ENCODE data around the gene SSB.
"Not testable (repeated sequence)": the region's sequence is repeated elsewhere in the genome, so short reads cannot be mapped to it uniquely, and the experiment has no call there.

SSB gene

DNA sequence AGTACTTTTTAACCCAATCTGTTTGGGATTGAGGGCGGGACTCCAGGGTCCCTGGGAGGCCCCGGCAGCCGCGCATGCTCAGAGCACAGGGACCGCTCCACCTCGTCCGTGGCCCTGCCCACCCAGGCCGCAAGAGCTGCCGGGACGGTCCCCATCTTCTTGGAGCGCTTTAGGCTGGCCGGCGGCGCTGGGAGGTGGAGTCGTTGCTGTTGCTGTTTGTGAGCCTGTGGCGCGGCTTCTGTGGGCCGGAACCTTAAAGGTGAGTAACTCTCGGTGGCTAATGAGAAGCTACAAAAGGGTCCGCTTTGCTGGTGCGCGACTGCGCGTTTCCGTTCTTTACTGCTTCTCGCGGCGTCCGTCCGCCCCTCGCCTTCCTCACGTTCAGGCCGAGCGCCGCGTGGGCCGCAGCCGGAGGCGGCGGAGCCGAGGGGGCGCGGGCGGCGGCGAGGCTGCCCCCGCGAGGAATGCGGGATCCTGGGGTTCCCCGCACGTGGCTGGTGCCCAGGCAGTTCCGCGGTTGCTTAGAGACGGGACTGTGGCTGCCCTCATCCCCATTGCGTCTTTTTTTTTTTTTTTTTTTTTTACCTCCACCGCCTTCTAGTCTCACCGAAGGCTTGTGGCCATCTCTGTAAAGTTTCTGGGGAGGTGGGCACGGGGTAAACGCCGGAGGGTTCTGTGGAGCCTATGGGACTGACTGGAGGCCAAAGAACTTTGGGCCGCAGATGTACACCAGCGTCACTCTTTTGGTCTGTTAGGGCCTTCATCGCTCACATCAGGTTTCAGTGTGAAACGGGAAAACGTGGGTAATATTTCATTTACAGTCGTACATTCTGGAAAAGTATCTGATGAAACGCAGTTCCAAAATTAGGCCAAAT, at the start of gene SSB:
SSB (plus strand) TSS at position 154 of the 875 bp plus-strand sequence. CDS start 2,090 bp downstream, outside the sequence.
- peak; percentile 98 for DNase-seq

DNA sequence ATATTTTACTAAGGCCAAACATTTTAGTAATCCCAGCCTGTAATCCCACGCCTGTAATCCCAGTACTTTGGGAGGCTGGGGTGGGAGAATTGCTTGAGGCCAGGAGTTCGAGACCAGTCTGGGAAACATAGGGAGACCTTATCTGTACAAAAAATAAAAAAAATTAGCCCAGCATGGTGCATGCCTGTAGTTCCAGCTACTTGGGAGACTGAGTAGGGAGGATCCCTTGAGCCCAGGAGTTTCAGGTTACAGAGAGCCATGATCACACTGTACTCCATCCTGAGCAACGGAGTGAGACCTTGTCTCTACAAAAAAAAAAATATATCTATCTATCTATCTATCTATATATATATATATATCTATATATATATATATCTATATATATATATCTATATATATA, 45.9 kb upstream of the SSB start:
- DNase-seq: no peak

DNA sequence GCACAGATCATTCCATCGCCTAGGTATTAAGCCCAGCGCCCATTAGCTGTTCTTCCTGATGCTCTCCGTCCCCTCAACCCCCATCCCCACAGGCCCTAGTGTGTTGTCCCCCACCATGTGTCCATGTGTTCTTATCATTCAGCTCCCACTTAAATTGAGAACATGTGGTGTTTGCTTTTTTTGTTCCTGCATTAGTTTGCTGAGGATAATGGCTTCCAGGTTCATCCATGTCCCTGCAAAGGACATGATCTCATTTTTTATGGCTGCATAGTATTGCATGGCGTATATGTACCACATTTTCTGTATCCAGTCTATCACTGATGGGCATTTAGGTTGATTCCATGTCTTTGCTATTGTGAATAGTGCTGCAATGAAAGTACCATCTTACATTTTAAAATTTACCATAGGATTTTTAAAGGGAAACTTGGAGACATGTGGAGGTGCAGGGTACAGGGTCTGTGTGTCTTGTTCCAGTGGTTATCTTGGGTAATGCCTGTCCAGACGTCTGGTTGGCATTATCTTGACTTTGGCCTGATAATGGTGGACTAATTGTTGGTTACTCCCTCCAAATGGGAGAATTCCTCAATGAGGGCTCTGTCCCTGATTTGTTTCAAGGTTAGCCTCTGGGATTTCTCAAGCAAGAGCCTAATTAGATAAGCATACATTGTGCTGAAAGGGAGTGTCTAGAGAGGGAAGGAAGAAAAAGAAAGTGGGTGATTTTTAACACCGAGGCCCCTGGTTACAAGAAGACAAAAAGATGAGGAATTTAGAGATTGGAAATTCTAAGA, 43.4 kb upstream of the SSB start:
- no peak for DNase-seq

DNA sequence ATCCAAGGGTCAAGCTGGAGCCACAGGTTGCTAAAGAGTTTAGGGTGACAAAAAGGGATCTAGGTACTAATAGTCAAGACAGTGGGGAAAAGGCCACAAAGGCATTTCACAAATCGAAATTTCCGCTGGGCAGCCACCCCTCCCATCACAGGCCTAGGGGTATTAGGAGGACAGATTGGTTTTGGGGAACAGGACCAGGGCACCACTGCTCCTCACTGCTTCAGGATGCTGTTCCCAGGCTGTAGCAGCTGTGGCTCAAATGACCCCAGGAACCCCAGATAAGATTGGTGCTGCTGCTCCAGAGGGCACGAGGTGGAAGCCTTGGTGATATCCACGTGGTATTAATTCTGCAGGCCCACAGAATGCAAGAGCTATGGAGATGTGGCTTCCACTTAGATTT, 42.3 kb upstream of the SSB start:
- DNase-seq: no peak

DNA sequence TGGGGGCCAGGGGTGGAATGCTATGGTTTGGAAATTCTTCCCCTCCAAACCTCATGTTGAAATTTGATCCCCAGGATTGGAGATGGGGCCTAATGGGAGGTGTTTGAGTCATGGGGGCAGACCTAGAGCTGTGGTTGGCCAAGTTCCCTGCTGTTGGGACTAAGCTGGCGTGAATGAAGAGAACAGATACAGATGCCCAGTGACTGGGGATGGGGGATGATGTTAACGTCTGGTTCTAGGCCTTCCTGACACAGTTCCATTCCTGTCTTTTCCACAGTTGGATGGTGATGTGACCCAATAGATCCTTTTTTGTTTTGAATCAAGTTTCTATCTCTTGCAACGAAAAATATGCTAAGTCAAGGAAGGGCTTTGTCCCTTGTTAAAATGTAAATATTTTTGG, 41.3 kb upstream of the SSB start:
- DNase-seq: no peak

DNA sequence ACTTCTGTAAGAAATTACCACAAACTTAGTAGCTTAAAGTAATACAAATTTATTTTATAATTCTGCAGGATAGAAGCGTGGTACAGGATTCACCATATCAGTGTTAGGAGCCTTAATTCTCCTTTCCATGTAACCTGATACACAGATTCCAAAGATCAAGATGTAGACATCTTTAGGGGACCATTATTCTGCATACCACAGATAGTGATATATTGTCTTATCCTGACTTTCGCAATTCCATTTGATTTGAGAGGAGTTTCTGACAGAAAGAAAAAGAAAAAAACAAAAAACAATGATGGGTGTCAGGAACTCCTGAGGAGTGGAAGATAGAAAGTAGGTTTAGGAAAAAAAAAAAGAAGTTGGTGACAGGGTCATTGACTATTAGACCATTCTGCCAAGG, 40.9 kb upstream of the SSB start:
- DNase-seq: no peak

DNA sequence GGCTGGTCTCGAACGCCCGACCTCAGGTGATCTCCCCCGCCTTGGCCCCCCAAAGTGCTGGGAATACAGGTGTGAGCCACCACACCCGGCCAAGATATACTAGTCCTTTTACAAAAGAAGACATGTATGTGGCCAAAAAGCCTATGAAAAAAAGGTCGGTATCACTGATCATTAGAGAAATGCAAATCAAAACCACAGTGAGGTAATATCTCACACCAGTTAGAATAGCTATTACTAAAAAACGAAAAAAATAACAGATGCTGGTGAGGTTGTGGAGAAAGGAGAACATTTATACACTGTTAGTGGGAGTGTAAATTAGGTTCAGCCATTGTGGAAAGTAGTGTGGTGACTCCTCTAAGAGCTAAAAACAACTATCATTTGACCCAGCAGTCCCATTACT, 38.7 kb upstream of the SSB start:
- DNase-seq: no peak

DNA sequence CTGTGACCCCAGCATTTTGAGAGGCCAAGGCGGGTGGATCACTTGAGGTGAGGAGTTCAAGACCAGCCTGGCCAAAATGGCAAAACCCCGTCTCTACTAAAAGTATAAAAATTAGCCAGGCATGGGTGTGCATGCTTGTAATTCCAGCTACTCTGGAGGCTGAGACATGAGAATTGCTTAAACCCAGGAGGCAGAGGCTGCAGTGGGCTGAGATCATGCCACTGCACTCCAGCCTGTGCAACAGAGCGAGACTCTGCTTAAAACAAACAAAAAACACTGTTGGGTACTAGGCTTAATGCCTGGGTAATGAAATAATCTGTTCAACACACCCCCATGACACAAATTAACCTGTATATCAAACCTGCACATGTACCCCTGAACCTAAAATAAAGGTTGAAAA, 37.9 kb upstream of the SSB start:
- DNase-seq: not testable (repeated sequence)

DNA sequence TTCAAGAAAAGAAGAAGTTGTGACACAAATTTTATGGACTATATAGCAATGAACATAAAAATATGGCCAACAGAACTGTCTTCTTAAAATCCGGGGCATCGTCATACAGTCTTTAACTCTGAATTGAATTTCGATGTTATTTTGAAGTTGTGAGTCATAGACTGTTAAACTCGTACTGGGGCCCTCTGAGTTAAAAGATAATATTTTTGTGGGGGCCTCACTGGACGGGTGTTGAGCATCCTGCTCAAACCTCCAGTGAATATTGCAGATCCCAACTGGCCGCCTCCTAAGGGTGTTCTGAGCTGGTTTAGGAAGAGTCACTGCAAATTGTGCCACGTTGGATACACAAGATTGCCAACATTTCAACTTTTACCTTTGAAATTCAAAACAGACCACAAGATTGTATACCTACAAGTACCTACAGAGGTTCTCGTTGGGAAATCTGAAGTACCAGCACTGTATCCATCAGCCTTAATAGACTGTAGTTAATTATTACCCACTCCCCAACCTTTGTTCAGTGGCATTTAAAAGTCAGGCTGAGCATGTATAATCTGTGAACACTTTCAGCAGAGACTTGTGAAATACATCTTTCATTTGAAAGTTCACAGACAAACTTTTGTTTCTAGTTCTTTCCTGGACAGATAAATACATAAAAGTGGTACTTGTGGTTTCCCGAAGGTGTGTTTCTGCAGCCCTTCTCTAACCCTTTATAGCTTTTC, 37.3 kb upstream of the SSB start:
- DNase-seq: no peak

DNA sequence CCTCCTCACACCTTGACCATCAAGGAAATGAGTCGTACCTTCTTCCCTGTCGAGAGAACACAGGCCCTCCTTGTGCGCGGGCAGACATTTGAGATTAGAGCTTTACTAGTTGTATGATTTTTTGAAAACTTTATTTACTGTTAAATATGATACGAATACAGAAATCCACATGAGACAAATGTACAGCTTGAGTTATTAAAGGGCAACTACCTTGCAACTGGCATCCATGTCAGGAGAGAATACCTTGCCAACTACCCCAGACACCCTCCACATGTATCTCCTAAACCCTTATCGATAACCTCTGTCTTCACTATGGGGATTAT, 36.7 kb upstream of the SSB start:
- DNase-seq: peak; percentile 32

DNA sequence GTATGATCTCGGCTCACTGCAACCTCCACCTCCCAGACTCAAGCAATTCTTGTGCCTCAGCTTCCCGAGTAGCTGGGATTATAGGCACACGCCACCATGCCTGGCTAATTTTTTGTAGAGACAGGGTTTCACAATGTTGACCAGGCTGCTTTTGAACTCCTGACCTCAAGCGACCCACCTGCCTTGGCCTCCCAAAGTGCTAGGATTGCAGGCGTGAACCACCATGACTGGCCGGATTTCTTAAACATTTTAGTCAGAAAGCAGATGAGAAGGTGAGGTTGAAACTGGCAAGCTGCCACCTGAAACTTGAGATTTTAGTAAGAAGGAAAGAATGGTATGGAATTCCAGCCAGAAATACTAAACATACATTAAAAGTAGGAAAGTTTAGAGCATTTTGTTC, 33.1 kb upstream of the SSB start:
- DNase-seq: no peak

DNA sequence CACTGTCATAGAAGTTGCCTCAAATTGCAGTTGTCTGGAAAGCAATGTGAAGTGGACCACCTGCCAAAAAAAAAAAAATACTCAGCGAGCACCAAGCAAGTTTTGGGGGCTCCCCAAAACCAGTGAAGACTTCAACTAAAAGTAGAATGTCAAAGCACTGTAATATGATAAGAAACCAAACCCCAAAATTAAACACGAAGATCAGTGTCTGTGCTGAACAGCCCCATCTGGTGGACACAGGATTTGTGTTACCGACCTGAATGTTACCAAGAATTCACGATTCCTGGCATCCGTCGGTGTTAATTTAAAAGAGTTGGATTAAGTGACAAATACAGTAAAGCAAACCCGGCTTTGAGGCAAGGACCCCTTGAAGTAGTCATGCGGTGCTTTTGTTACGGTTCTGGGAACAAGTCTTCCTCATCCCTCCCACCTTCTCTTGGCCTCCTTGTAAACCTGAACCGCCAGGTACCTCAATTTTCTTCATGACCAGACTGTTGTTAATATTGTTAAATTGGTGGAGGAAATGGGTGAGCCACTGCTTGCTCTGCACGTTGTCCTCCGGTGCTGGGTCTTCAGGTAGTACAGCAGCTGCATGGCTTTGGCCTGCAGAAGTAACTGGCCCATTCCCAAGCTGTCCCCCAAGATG, 31.3 kb upstream of the SSB start:
- peak; percentile 64 for DNase-seq

DNA sequence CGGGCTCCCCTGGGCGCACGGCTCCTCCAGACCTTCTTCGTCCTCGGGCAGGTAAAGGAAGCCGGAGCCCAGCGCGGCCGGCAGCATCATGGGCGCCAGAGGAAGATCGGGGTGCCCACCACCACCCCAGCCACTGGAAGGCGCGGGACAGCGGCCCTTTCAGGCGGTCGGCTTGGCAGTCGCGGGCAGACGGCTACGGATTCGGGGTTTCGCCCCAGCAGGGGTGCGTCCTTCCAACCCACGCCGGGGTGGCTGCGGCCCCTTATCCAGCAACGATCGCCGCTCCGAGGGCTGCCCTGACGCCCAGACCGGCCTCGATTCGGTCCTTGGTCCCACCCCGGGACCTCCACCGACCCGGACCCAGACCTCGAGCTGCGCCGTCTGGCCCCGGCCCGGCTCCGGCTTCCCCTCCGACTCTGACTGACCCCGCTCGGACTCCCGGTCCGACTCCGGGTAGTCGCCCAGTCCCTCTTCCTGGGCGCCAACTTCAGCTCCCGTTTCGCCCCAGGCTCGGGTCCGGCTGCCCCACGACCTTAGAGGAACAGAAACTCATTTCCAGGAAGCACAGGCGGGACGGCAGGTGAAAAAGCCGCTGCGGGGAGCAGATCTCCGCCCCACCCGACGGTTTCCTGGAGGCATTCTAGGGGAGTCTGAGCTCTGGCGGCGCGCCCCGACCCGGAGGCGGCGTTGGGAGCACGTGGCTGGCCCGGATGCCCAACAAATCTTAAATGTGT, 30.2 kb upstream of the SSB start:
- peak; percentile 30 for DNase-seq

DNA sequence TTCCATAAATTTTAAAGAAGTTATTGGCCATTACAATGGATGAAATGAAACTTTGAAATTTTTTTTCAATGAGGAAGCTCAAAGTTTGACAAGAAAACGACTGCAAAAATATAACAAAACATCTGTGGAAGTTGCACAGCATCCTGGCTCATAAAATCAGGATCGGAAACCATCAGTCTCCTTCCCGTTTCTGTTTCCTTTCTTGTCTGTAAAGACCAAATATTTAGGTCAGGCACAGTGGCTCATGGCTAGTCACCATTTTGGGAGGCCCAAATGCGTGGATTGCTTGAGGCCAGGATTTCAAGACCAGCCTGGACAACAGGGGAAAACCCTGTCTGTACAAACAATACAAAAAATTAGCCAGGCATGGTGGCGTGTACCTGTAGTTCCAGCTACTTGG, 27.6 kb upstream of the SSB start:
- no peak for DNase-seq

DNA sequence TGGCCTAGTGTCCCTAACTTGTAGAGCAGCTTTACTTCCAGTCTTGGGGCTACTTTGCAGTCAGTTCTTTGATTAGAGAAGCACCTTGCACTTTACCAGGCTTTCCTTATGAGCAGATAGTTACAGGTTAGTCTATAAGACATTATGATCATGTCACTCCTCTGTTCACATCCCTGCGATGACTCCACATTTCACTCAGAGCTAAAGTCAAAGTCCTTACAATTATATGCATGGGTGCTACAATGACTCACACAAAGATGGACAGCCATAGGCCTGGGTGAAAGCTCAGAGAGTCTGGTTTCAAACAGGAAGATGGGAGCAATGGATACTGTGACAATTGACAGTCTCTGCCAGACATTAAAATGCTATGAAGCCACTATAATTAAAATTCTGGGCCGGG, 27.1 kb upstream of the SSB start:
- no peak for DNase-seq

DNA sequence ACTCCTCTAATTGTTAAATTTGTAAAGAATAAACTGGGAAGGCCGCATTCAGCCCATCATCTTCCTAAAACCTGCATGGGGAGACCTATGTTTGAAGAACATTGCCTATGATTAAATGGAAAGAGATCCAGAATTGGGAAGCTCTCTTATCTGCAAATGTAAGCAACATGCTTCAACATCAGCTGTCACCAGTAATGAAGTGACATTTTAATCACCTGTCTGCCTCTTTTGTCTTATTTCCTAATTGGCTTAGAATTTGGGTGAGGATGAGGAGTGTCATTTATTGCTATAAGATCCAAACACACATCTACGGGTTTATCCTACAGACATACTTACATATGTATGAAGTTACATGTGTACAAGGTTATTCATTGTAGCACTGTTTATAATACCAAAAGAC, 26.0 kb upstream of the SSB start:
- no peak for DNase-seq

DNA sequence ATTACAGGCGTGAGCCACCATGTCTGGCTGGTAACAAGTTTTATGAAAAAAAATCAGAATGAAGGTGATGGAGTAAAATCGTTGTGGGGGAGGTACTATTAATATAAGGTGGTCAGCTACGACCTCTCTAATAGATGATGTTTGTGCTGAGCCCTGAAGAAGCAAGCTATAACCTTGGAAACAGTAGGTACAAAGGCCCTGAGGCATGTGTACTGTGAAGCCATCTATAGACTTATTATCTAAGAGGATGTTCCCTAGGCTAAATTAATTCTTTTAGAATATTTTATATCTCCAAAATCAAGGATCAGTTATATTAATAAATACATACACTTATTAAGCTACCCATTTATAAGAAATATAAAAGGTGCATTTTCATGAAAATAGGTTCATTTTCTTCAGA, 23.3 kb upstream of the SSB start:
- no peak for DNase-seq

DNA sequence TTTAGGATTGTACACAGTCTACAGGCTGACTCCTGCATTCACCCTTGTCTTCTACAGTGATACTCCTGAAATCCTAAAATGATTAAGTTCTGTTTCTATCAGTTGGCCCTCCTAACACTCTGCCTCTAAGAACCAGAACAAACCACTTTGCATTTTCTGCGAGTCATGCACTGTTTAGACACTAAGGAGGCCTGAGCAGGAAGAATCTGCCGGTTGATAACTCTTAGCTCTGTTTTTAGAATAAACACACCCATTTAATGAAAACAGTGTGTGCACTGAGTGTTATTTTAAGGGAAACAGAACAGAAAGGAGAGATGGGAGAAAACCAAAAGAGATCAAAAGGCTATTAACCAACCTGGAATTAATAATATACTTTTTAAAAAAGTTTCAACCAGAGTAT, 22.9 kb upstream of the SSB start:
- DNase-seq: no peak

DNA sequence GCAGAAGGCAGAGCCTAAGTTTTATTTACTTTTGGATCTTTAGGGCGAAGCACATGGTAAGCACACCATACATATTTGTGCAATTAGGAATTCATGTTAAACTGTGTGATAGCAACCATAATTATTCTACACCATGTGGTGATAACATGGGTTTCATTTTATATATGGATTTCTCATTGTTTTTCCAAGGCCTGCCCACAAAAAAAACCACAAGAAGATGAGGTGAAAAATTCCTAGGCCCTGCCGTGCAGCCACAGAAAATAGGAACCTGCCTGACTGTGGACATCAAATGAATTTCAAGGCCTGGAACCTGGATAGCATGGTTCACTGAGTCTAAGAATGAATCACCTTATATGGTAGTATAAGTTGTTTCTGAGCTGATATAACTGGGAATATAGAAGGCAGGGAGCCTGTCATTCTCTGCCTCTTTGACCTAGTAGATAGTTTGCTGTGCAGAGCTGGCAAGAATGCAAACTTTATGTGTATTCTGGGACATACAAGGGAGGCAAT, 22.4 kb upstream of the SSB start:
- no peak for DNase-seq

DNA sequence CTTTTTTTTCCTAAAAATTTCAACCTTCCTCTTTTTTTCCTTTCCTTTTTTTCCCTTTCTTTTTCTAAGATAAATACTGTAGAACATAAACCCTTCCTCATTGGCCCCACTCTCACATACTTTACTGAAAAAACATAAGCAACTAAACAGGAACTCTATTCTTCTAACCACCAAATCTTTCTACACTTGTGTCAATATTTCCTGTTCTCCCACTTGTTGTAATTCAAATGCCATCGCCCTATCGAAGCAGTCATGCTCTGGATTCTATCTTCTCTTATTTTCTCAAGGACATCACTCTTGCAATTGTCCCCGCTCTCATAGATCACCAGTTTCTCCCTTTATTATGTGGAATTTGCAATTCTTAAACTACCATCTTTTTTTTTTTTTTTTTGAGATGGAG, 20.2 kb upstream of the SSB start:
- DNase-seq: no peak

DNA sequence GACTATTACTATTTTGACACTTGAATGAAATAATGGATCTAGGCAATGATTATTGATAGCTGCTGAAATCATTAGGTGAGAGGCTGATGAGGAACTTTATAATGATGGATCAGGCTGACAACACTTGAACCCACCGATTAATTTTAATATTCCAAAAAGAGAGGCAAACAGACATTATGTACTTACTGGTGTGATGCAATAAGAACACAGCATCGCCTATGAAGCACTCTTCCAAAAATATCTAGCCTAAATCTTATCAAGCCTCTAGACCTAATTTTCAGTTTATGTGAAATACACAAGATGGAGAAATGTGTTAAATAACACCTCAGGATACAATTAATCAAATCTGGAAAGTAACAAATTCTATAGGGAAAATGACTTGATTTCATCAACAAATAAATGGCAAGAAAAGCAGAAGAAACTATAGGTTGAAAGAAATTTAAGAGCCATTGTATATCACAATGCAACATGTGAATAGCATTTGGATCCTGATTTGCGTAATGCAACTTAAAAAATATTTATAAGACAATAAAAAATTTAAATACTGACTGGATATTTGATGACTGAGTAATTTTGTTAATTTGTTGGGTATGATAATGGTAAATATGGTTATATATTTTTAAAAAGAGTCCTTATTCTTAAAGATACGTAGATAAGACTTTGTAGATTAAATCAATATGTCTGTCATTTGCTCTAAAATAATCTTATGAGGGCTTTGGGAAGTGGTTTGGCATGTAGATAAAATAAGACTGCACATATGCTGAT, 17.2 kb upstream of the SSB start:
- no peak for DNase-seq

DNA sequence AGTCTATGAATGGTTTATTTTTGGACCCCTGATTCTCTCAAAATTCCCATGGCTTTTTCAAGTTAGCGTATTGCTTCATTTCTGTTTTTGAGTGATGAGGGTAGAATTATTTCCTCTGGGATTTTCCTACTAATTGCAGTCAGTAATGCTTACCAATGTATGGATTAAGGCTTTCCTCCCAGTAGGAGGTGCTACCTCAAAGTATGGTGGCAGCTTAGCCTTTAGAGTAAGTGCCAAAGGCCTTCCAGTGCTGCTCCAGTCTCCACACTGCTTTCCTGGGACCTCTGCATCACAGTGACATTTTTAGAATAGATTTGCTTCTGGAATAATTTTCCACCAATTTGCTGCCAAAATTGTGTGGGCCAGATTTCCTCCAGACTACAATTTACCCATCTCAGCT, 16.2 kb upstream of the SSB start:
- DNase-seq: no peak

All from activated CD4-positive, alpha-beta T cell treated with anti-CD3 and anti-CD28 coated beads, Interleukin-2, amount 50 U/mL, for 16 hours (primary cell).